MG63 (cell line): ENCODE data around the gene RIMBP2. TPM values are rescaled to one million over a fixed set of nuclear protein-coding genes. Genes with fewer than 3 reads are reported as not detected.
"Not testable (repeated sequence)": the region's sequence is repeated elsewhere in the genome, so short reads cannot be mapped to it uniquely, and the experiment has no call there.

Experiments used
- DNase-seq: peaks from one replicate; pipeline ENCODE4 v3.0.0-alpha.2; 2020
- H3K27me3 ChIP-seq: fragments of 250-450 bp; sonication (Bioruptor Pico); 2 replicates; pipeline ENCODE4 v1.5.1; 2020; ENCODE audit warnings: mild to moderate bottlenecking, moderate library complexity
- H3K36me3 ChIP-seq: fragments of 250-450 bp; sonication (Bioruptor Pico); 2 replicates; pipeline ENCODE4 v1.5.1; 2020; ENCODE audit warnings: mild to moderate bottlenecking, moderate library complexity
- H3K4me3 ChIP-seq: fragments of 250-450 bp; sonication (Bioruptor Pico); 2 replicates; pipeline ENCODE4 v1.5.1; 2020; ENCODE audit warnings: mild to moderate bottlenecking, moderate library complexity
- H3K9me3 ChIP-seq: fragments of 250-450 bp; sonication (Bioruptor Pico); 2 replicates; pipeline ENCODE4 v1.5.1; 2020; ENCODE audit warnings: mild to moderate bottlenecking, moderate library complexity
- total RNA-seq: library from RNA; depleted of rRNA; stranded (reverse); fragments of >200 nt; shearing (Covaris generic); gene quantifications from 2 replicates; pipeline ENCODE4 v1.2.3, GENCODE V29; 2014; ENCODE audit warnings: low replicate concordance

The RIMBP2 gene
- total RNA-seq, 1 experiment from 2014 or later, result not detected

- DNase-seq, result no peak
- Histone ChIP-seq H3K27me3 (no peaks in the 10 kb centered on the region), H3K4me3 (no peak overlapping the region), H3K9me3 (no peaks in the 10 kb centered on the region), H3K36me3 (no peaks in the 10 kb centered on the region)
These were observed 15.4 kb downstream of the RIMBP2 start for GRCh38 chr12:130700492-130701401.

GRCh38 chr12:130698106-130698505 lies 18.0 kb downstream of the RIMBP2 start:
- H3K4me3 ChIP-seq, result no peak overlapping the region
- no peaks in the 10 kb centered on the region for H3K27me3 ChIP-seq
- no peaks in the 10 kb centered on the region for H3K9me3 ChIP-seq
- DNase-seq, result no peak
- H3K36me3 ChIP-seq, result no peaks in the 10 kb centered on the region

GRCh38 chr12:130696379-130697100 lies 19.6 kb downstream of the RIMBP2 start:
- Histone ChIP-seq H3K9me3 (no peaks in the 10 kb centered on the region), H3K27me3 (no peaks in the 10 kb centered on the region), H3K36me3 (no peaks in the 10 kb centered on the region), H3K4me3 (no peak overlapping the region)
- DNase-seq, result no peak

GRCh38 chr12:130695061-130695460 lies 21.0 kb downstream of the RIMBP2 start:
- DNase-seq, result no peak

GRCh38 chr12:130689408-130690405 lies 26.4 kb downstream of the RIMBP2 start:
- Histone ChIP-seq H3K27me3 (no peaks in the 10 kb centered on the region), H3K9me3 (no peaks in the 10 kb centered on the region), H3K4me3 (no peak overlapping the region), H3K36me3 (no peaks in the 10 kb centered on the region)
- no peak for DNase-seq

More at GRCh38 chr12:130695061-130695460, 21.0 kb downstream of the RIMBP2 start:
- no peaks in the 10 kb centered on the region for H3K9me3 ChIP-seq
- no peaks in the 10 kb centered on the region for H3K27me3 ChIP-seq
- H3K36me3 ChIP-seq, result no peaks in the 10 kb centered on the region
- H3K4me3 ChIP-seq, result no peak overlapping the region

- not testable (repeated sequence) for H3K27me3 ChIP-seq, DNase-seq, H3K36me3 ChIP-seq, H3K4me3 ChIP-seq, H3K9me3 ChIP-seq
These were observed 27.1 kb downstream of the RIMBP2 start for GRCh38 chr12:130688999-130689398.

GRCh38 chr12:130687796-130688778 lies 28.0 kb downstream of the RIMBP2 start:
- DNase-seq, result no peak
- H3K4me3 ChIP-seq, result no peak overlapping the region
- no peaks in the 10 kb centered on the region for H3K27me3 ChIP-seq
- H3K36me3 ChIP-seq, result no peaks in the 10 kb centered on the region
- no peaks in the 10 kb centered on the region for H3K9me3 ChIP-seq

- no peaks in the 10 kb centered on the region for H3K27me3 ChIP-seq
- H3K9me3 ChIP-seq, result no peaks in the 10 kb centered on the region
- DNase-seq, result no peak
- H3K4me3 ChIP-seq, result no peak overlapping the region
- no peaks in the 10 kb centered on the region for H3K36me3 ChIP-seq
These were observed 28.9 kb downstream of the RIMBP2 start for GRCh38 chr12:130687190-130687589.

GRCh38 chr12:130686511-130686991 lies 29.5 kb downstream of the RIMBP2 start:
- Histone ChIP-seq H3K36me3 (no peaks in the 10 kb centered on the region), H3K27me3 (no peaks in the 10 kb centered on the region), H3K4me3 (no peak overlapping the region), H3K9me3 (no peaks in the 10 kb centered on the region)
- DNase-seq, result no peak

- no peak overlapping the region for H3K4me3 ChIP-seq
- no peak for DNase-seq
- no peaks in the 10 kb centered on the region for H3K27me3 ChIP-seq
- H3K9me3 ChIP-seq, result no peaks in the 10 kb centered on the region
- no peaks in the 10 kb centered on the region for H3K36me3 ChIP-seq
These were observed 30.2 kb downstream of the RIMBP2 start for GRCh38 chr12:130685850-130686249.

- H3K4me3 ChIP-seq, result no peak overlapping the region
- no peaks in the 10 kb centered on the region for H3K9me3 ChIP-seq
- H3K36me3 ChIP-seq, result no peaks in the 10 kb centered on the region
- no peak for DNase-seq
- H3K27me3 ChIP-seq, result no peaks in the 10 kb centered on the region
These were observed 30.8 kb downstream of the RIMBP2 start for GRCh38 chr12:130685250-130685787.

- H3K36me3 ChIP-seq, result no peaks in the 10 kb centered on the region
- no peaks in the 10 kb centered on the region for H3K9me3 ChIP-seq
- DNase-seq, result no peak
- no peak overlapping the region for H3K4me3 ChIP-seq
- no peaks in the 10 kb centered on the region for H3K27me3 ChIP-seq
These were observed 32.3 kb downstream of the RIMBP2 start for GRCh38 chr12:130683811-130684210.

GRCh38 chr12:130683080-130683479 lies 33.0 kb downstream of the RIMBP2 start:
- no peaks in the 10 kb centered on the region for H3K36me3 ChIP-seq
- H3K9me3 ChIP-seq, result no peaks in the 10 kb centered on the region
- no peak overlapping the region for H3K4me3 ChIP-seq
- DNase-seq, result no peak
- H3K27me3 ChIP-seq, result no peaks in the 10 kb centered on the region

GRCh38 chr12:130680451-130680990 lies 35.6 kb downstream of the RIMBP2 start:
- Histone ChIP-seq H3K36me3 (no peaks in the 10 kb centered on the region), H3K4me3 (no peak overlapping the region), H3K27me3 (no peaks in the 10 kb centered on the region), H3K9me3 (no peaks in the 10 kb centered on the region)
- DNase-seq, result no peak

- no peak overlapping the region for H3K4me3 ChIP-seq
- no peak for DNase-seq
- H3K27me3 ChIP-seq, result no peaks in the 10 kb centered on the region
- H3K9me3 ChIP-seq, result no peaks in the 10 kb centered on the region
- H3K36me3 ChIP-seq, result no peaks in the 10 kb centered on the region
These were observed 38.0 kb downstream of the RIMBP2 start for GRCh38 chr12:130677957-130678558.
